LHCN-M2 (cell line): Measurements from ENCODE around the gene SERF2. TPM values are rescaled to one million over a fixed set of nuclear protein-coding genes. Genes with fewer than 3 reads are reported as not detected.

Experiments used
- DNase-seq: peaks from one replicate; pipeline ENCODE4 v3.0.0-alpha.2; 2012; ENCODE audit warnings: low read depth
- polyA plus RNA-seq: library from polyadenylated mRNA; unstranded; fragments of >200 nt; gene quantifications from one replicate; pipeline ENCODE4 v1.2.1, GENCODE V29; 2012; ENCODE audit warnings: missing spikeins
- total RNA-seq: library from RNA; depleted of rRNA; stranded (reverse); fragments of >200 nt; gene quantifications from 2 replicates; pipeline ENCODE4 v1.2.3, GENCODE V29; 2014; rRNA removed

Gene SERF2
- total RNA-seq = 1,349 and 2,104 TPM in 2 replicates
- 1,779 TPM for polyA plus RNA-seq

DNA sequence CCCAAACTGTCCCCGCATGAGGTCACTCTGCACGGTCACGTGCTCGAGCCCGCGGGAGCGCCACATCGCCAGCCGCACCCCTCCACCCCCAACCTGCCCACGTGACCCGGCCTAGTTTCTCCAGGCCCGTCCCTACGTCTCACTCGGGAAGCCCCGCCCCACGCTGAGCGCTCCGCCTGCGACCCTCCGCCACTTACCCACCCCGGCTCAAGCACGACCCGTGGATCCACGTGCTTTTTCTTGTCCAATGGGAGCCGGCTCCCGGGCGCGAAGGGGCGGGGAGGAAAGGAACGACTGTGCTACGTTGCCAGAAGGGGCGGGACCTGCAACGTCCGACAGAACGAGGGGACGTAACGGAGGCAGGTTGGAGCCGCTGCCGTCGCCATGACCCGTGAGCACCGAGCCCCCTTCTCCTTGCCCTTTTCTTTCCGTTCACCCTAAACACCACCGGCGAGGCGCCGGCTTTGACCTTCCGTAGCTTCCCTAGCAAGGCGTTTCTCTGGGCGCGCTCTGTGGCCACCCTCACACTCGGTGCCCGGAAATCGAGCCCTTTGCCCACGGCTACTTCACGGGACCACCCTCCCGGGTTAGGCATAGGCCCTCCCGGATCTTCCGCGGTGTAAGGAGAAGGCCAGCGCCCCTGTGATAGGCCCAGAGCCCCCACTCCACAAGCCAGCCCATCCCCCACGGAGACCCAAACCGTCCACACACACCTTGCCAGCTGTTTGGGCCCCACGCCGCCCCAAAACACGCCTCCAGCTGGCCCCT is at the start of gene SERF2:
Gene SERF2 (plus strand): TSS at position 328 of the 768 bp plus-strand sequence. CDS start 57 bp downstream, at position 385.
- peak; percentile 99 for DNase-seq

DNA sequence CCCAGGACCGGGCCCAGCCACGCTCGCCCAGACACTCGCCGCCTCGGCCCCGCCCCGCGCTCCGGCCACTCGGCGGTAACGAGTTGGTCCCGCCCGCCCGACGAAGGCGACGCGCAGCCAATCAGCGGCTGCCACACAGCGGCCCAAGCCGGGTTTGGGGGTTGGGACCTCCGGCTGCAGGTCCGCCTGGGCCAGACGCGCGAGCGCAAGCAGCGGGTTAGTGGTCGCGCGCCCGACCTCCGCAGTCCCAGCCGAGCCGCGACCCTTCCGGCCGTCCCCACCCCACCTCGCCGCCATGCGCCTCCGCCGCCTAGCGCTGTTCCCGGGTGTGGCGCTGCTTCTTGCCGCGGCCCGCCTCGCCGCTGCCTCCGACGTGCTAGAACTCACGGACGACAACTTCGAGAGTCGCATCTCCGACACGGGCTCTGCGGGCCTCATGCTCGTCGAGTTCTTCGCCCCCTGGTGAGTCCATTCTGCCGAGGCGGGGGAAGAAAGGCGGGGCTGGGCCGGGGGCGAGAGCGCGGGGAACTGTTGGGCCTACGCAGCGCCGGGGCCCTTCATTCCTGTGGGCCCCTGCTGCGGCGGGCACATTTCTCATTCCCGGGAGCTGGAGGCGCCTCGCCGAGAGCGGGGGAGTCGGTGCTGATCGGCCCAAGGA is 45.7 kb upstream of the SERF2 start, which contains the start of gene PDIA3:
Gene PDIA3 (plus strand): TSS at position 194 of the 658 bp plus-strand sequence. CDS start 102 bp downstream, at position 296.
- DNase-seq = peak; percentile 83

DNA sequence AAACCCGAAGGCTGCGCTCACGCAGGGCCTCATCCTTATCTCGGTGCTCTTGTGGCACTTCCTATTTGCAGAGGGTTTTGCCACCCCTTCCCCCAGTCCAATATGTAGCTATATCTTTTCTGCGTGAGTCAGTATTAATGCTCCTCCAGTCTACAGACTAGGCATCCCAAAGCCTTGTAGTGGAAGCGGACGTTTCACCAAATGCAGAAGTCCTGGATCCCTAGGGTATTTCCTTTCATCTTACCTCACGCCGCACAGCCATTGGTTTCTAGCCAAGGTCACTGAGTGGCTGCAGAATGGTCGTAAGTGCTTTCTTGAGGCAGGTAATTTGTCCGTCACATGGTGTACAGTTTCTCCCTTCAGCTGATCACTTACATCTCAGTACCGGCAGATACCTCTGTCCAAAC is 45.2 kb upstream of the SERF2 start:
- DNase-seq = peak; percentile 46

DNA sequence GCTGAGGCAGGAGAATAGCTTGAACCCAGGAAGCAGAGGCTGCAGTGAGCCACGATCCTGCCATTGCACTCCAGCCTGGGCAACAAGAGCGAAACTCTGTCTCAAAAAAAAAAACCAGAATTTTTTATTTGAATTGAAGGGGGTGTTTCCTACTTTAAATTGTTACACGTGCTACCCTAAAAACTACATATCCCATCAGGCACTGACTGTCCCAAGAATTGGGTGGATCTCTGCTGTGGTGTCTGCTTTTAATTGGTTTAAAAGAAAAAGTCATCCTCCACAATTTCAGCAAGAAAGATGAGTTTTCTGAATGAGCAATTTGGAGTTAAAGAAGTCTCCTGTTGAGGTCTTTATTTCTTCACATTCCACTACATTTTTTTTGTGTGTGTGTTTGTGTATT is 43.7 kb upstream of the SERF2 start:
- DNase-seq = peak; percentile 22

DNA sequence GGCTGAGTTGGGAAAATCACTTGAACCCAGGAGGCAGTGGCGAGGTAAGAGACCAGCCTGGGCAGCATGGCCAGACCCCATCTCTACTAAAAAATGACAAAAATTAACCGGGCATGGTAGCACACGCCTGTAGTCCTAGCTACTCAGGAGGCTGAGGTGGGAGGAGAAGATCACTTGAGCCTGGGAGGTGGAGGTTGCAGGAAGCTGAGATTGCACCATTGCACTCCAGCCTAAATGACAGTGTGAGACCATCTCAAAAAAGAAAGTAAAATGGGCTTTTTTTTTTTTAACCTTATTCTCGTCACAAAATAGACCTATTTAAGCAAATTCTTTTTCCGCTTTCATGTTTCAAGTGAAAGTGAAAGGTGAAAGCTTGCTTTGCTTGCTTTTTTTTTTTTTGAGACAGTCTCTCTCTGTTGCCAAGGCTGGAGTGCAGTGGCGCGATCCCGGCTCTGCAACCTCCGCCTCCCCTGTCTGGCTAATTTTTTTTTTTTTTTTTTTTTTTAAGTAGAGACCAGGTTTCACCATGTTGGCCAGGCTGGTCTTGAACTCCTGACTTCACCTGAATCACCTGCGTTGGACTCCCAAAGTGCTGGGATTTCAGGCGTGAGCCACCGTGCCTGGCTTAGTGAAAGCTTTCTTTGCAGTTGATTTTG is 42.3 kb upstream of the SERF2 start:
- no peak for DNase-seq

DNA sequence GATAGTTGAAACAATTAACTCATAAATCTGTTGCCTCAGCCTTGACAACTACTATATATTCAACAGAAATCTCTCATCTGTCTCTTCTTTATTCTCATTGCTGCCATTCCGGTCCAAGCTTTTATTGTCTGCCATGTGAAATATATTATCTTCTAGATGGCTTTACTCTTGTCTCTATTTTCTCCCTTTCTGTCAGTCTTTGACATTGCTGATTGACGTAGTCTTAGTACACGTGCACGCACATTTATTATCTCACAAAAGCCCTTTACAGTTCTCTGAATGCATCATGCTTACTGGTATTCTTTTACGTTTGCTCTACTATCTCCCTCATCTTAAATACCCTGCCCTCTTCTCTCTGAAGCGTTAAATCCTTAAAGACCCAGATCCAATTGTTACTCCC is 40.2 kb upstream of the SERF2 start:
- no peak for DNase-seq

DNA sequence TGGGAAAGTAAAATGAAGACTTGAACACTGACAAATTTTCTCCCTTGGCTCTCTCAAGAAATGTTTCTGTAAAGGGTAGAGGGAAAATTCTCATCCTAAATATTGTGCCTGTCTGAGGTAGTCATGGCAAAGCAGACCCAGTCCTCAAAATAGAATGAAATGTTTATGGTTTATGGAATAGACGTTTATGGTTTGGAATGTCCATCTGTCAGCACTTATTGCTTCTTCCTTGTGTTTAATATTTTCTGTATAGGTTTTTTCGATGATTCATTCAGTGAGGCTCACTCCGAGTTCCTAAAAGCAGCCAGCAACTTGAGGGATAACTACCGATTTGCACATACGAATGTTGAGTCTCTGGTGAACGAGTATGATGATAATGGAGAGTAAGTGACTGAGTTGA is 29.3 kb upstream of the SERF2 start:
- DNase-seq = no peak

DNA sequence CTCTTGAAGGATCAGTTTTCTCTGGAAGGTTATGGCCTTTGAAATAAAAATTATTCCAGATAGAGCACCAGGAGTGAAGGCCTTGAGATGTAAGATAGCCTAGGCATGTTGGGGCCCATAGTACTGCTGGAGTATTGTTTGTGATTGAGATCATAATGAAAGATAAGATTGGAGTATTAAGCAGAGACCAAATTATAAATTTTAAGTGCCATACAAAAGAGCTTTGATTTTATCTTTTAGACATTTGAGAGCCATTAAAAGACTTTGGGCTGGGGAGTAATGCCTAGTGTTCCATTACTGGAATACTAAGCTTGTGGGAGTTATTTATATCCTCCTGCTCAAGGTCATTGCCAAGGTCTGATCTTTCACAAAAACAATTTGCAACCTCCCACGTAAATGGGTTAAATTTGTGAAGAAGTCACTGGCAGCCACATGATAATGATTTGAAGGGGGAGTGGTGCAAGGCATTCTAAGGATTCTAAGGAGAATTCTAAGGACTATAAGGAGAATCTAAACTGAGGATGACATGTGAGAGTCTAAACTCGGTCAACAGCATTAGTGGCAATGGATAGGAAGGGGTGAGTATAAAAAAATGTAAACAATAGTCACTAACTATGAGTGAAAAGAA is 28.2 kb upstream of the SERF2 start:
- no peak for DNase-seq

DNA sequence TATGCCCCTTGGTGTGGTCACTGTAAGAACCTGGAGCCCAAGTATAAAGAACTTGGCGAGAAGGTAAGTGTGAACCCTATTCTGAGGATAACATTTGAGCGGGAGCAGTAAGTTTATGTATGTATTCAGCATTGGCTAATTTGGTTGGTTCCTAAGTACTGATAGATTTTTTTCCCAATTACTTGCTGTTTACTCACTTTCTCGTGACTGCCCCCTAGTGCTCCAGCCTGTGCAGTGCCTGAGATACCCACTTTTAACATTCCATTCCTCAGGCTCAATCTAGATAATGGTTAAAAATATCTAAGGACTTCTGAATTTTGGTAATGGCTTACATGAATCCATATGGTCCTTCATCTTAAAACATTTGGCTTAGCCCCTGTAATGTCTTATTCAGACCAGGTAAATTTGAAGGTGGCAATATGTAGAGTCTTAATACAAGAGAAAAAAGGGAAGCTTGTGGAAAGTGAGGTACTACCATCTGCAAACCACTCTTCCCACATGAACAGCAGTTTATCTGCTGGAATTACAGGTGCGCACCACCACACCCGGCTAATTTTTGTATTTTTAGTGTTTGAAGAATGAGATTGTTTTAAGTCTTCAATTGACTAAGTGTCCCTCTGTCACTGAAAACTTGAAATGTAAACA is 22.4 kb upstream of the SERF2 start:
- DNase-seq = peak; percentile 58

DNA sequence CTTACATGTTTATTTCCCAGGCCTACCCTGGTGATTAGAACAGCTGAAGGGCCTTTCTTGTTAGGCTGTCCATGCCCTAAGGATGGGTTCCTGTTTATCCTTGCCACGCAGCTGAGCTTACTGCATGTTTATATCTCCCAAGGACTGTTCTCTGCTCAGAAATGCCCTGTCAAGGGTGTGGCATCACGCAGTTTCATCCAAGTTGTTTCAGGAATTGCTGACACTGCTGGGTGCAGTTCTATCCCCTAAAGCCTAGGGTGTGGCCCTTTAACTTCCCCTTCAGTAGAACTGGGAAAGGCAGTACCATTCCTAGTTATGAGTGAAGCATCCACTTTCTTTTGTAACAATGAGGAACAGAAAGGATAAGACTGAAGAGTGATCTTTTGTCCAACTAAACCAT is 20.3 kb upstream of the SERF2 start:
- DNase-seq = no peak

DNA sequence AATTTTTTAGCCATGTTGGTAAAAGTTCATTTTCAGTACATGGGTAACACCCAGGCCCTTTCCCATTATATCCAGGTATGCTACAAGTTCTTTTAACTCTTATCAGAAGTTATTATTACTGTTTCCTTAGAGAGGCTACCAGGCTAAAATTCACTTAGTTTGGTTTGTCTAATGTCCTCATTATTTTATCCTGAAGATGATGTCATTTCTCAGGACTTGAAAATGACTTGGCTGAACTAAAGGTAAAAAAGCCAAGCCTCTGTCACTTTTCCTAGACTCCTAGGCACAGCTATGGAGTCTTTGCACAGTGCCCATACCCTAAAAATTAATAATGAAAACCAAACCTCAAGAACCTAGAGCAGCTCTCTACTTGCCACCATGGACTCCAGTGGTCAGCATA is 19.5 kb upstream of the SERF2 start:
- no peak for DNase-seq

DNA sequence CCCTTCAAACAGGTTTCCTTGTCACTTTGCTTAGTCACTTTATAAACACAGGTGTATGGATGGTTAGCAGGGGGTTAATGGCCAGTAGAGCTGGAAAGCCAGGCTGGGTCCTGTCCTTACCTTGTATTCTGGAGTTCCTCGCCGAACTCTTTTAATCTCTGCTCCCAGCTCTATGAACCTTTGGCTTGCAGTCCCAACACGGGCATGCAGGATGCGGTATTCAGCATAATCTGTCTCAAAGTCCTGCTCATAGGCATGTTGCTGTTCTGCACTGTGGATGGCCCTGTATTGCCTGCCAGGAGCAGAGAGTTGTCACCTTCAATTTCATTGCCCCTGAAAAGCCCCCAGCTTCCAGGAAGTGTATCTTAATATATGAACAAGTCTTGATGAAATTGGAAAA is 18.1 kb upstream of the SERF2 start:
- no peak for DNase-seq

DNA sequence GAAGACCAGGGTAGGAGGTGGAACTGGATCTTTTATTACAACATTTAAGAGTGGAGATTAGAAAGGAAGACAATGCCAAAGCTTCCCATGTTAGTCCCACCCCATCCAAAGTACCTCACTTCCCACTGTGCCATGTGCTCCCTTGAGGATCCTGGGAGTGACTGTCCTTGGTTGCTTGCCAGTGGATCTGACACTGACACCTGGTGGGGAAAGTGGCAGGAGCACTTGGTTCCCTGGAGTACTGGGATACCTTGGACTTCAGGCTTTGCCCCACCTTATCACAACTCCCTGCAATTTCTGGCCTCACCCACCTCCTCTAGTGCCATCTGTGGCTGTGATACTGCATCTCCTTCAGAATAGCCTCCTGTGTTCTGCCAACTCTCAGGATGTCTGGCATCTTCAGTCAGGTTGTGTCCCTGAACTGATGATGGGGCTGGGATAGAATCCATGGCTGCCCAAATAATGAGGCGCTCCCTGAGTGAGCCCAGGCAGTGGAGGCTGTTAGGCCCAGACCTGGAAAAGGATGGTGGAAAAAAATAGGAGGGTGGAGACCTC is 16.6 kb upstream of the SERF2 start:
- peak; percentile 65 for DNase-seq

DNA sequence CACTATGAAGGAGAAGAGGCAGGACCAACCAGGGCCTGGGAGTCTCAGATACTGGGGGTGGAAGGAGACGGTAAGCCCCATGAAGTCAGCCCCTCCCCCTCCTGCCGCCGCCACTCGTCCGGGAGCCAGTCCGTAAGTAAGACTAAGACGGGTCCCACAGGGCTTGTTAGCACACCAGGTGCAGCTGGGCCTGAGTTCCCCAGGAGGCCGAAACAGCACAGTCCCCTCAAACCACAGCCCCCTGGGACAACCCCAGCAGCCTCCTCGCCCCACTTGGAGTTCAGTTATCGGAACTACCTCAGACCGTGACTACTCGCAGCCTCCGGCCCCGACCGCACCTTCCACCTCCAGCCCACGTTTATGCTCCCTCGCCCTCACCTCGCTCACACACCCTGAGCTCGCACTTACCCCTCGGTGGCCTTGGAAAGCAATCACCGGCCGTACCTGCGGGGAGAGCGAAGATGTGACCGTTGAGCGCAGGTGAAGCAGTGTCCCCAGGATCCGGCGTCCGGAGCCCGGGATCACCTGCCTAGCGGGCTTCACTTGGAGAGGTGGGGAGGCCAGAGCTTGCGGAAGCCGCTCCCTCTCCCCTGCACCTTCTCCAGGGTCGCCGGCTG is 15.9 kb upstream of the SERF2 start:
- DNase-seq = no peak

DNA sequence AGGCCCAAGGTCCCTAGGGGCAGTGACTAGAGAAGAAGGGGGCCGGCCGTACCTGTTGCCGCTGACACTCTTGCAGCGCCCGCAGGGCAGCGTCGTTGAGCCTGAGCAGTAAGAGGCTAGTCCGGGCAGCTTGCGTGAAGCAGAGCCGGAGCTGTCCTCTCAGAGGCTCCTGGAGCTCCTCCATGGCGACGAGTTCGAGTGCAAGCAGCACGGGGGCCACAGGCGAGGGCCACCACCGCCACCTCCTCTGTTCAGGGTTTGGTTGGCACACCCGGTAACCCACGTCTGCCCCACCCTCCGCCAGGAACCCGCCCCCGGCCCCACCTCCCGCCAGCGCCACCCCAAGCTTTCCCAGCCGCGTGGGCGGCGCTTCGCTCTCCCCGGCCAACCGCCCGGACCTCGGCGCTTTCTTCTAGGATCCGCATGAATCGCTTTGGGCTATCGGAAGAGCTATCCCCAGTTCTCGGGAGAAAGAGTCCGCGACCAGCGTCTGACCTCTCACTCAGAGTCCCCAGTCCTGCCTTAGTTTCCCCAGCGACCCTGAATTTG is 15.3 kb upstream of the SERF2 start, which contains the start of gene ELL3:
Gene ELL3 (minus strand): TSS at position 249 of the 549 bp plus-strand sequence. CDS start 65 bp downstream, at position 184.
- DNase-seq = no peak

DNA sequence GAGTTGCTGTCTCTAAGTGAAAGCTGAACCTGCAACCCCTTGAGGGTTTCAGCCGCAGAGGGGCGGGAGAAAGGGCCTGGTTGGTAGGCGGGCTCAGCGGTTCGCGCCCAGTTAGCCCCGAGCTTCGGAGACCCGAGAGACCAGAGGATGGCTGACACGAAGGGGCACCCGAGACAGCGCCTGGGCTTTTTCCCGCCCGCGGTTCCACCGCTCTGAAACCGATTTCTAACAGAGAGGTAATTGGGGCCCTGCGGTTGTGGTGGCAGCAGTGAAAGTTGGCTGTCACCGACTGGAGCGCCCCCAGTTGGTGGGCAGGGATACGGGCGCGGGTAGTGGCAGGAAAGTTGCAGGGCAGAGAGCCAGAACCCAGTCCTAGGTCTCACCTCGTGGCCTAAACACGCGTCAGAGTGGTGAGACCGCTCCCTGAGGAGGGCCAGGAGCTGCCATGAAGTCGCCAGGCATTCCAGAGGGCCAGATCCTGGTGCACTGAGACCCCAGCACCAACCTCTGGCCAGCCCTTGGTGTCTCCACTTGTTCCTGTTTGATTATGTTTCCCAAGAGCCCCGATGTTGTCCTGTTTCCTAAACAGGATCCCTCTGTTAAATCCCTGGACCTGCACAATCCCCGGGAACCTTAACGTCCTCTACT is 14.7 kb upstream of the SERF2 start:
- DNase-seq = peak; percentile 74

DNA sequence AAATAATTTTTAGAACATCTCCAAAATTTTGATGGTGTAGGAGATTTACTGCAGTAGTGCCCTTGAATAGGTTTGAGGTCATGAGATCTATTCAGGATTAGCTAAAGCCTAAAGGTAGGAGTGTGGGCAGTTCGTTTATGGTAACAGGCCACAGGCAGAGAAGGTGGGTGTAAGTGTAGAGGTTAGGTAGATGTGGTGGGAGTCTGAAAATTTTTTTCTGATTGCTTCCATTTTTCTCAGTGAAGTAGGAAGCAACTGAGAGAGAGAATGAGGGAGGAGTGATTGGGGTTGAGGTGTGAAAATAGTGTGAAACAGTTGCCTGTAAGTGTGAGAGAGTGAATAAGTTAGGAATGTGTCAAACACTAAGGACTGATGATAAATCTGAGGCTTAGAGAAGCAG is 13.1 kb upstream of the SERF2 start:
- no peak for DNase-seq

DNA sequence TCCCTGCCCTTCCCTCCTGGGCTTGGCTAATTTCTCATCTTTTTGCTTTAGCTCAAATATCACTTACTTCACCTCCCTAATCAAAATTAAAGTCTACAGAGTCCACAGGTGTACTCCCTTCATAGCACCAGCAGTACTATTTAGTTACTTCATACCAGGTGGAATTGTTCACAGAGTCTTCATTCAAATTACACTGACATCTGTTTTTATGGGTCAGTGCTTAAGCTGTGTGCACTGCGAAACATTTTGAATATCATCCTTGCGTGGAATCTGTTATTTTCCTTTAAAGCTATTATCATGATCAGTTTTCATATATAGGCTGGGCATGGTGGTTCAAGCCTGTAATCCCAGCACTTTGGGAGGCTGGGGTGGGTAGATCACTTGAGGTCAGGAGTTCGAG is 2.7 kb upstream of the SERF2 start:
- DNase-seq = no peak

DNA sequence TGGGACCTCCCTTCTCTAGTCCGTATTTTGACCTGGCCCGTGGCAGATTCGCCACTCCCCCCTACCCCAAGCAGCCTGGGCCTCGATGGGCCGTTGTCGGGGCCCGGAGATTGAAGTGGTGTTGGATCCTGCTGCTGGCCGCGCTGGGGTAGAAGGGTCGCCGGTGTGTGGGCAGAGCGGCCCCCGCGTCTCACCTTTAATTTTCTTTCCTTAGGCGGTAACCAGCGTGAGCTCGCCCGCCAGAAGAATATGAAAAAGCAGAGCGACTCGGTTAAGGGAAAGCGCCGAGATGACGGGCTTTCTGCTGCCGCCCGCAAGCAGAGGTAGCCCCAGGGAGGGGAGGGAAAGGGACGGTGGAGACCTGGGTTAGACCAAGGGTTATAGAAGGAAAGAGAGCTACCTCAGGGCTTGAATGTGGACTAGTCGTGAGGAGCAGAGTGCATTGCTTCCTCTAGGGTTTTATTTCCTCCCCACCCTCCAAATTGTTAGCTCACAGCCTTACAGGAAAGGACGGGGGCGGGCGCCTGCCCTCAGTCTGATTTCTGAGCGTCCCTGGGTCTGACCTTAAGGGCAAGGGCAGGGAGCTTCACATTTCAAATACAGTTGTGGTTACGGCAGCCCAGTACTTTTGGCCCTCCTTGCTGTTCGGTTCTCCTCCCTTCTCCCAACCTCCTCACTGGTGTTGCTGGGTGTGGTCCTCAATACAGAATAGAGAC is 799 bp downstream of the SERF2 start:
- DNase-seq = peak; percentile 40
